T-helper 1 cell treated with Interleukin-12 subunit alpha and Interleukin-12 subunit beta and Interleukin-4 antibody, amounts not matched to agents 30 ng/mL and 1 ng/mL, for 36 hours (primary cell): ENCODE results near the gene AFMID. TPM values are rescaled to one million over a fixed set of nuclear protein-coding genes. Genes with fewer than 3 reads are reported as not detected.

Experiments used
- intact Hi-C: fragments of 100-400 bp; cut with micrococcal nuclease; formaldehyde crosslinking; loops from one replicate; pipeline ENCODE4 v1.15.1; 2024
- total RNA-seq: library from RNA; stranded (reverse); gene quantifications from 2 replicates; pipeline ENCODE4 v1.2.3, GENCODE V29; 2022

The AFMID gene
- total RNA-seq, 1 donor from 2014 or later, result 15.7 TPM

DNA sequence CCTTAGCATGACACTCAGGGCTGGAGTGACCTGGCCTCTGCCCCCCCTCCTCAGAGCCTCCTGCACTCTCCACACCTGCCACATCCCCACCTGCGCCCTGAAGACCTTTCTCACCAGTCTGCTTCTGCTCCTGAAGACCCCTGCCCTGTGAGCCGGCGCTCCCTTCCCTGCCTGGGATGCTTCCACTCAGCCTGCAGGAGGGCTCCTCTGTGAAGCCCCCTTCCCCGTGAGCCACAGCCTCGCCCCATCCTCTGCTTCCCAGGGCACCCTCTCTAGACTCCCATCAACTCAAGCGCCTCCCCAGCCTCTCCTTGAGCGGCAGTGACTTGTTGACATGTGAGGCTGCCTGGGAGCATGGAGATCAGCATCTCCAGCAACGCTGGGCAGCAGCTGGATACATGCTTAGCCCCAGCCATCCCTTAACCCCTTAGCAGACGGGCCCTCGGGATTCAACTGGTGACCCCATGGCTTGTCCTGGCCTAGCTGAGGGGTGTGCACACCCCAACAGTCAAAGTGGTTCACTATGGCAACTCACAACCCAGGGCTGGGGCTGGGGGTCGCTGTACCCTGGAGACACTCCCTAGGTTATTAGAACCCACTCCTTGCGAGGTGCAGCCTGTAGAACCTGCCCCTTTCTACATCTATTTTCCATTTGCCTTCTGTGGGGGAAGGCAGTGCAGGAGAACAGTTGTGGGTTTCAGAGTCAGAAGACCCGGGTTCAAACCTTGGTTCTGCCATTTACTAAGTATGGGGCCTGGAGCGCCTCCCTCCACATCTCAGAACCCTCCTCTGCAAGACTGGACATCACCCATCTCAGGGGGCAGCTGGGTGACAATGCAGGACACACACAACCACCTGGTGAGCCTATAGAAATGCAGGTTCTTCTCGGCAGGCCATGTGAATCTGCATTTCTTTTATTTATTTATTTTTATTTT lies 65.8 kb downstream of the AFMID start:
- intact Hi-C loops, result loop anchor here (2.0 to 10.0 kb wide), 6 partner anchors 62 to 588 kb away; partner anchors contain the start of genes CYTH1, TMC8 and TNRC6C

- intact Hi-C loops, result loop anchor here (2.0 to 10.0 kb wide), 6 partner anchors 61 to 589 kb away; partner anchors contain the start of genes CYTH1, TMC8 and TNRC6C
These were observed 66.4 kb downstream of the AFMID start for GRCh38 chr17:78253636-78253945.

GRCh38 chr17:78253946-78254672 lies 66.9 kb downstream of the AFMID start:
- intact Hi-C loops, result loop anchor here (1.0 to 10.0 kb wide), 9 partner anchors 40 to 589 kb away; partner anchors contain the start of genes BIRC5, CYTH1, PGS1 and SOCS3

GRCh38 chr17:78255029-78255656 lies 68.0 kb downstream of the AFMID start:
- intact Hi-C loops, result loop anchor here (2.0 to 10.0 kb wide), 2 partner anchors 124 to 590 kb away; partner anchors contain the start of gene PGS1

- intact Hi-C loops, result loop anchor here (2.0 to 10.0 kb wide), 2 partner anchors 123 to 591 kb away; partner anchors contain the start of gene PGS1
These were observed 69.0 kb downstream of the AFMID start for GRCh38 chr17:78255953-78256706.

DNA sequence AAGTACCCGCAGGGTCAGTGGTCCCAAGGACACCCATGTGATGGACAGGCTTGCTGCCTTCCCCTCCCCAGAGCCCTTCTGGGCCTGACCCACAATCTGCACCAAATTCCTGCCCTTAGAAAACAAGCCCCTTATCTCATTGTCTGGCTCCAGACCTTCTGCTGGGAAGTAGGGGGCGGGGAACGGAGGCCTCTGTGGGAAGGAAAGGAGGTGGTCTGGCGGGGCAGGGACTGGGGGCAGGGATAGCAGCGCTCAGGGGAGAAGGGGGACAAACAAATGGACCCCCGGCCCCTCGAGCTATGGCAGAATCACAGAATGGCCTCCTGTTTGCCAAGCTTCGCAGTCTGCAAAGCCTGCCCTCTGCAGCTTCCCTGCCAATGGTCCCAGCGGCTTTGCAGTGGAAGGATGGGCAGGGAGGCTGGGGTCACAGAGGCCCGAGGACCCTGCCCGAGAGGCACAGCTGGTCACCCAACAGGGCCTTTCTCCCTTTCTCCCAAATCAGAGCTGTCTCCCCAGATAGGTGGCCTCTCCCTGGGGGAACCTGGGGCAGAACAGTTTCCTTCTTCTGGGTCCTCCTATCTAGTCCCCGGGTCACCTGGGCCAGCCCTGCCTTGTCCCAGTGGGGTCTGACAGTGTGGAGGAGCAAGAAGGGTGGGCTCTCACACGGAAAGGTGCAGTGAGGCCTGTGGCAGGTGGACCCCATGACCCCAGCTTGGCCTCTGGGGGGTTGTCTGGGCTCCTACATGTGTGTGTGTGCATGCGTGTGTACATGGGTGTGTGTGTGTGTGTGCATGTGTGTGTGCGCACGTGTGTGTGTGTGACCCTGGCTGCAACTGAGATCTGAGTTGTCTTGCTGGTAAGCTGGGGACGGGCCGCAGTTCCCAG lies 69.8 kb downstream of the AFMID start:
- intact Hi-C loops, result loop anchor here (10.0 kb wide), 1 partner anchor 592 kb away; no protein-coding TSS in a partner anchor

Other genes with a start within 250 kb of the AFMID start
- 31.1 and 36.5 TPM in 2 replicates for gene TNRC6C, start 228.7 kb upstream of the AFMID start, total RNA-seq
- gene TMC6, start 58.6 kb upstream of the AFMID start, total RNA-seq, result 580 and 586 TPM in 2 replicates
- 411 and 412 TPM in 2 replicates for gene TMC8, start 56.6 kb upstream of the AFMID start, total RNA-seq
- gene C17orf99, start 41.0 kb upstream of the AFMID start, total RNA-seq, result not detected in 2 replicates
- 110 and 112 TPM in 2 replicates for gene SYNGR2, start 18.8 kb upstream of the AFMID start, total RNA-seq
- gene TK1, start 310 bp upstream of the AFMID start, total RNA-seq, result 50.4 and 52.5 TPM in 2 replicates
- gene BIRC5, start 26.9 kb downstream of the AFMID start, total RNA-seq, result 53.3 and 53.4 TPM in 2 replicates
- gene TMEM235, start 44.3 kb downstream of the AFMID start, total RNA-seq, result not detected in 2 replicates
- gene SOCS3, start 172.7 kb downstream of the AFMID start, total RNA-seq, result 198 and 201 TPM in 2 replicates
- gene PGS1, start 191.3 kb downstream of the AFMID start, total RNA-seq, result 99.2 and 99.8 TPM in 2 replicates